ENCODE measurements around the gene KRT3.
"Not testable (repeated sequence)": the region's sequence is repeated elsewhere in the genome, so short reads cannot be mapped to it uniquely, and the experiment has no call there.

Gene KRT3

GRCh38 chr12:52756281-52756960, 39.5 kb downstream of the KRT3 start:
- DNase-seq = no peak

- no peak for DNase-seq
These were observed 40.4 kb downstream of the KRT3 start for GRCh38 chr12:52755533-52755932.

- no peak for DNase-seq
These were observed 41.8 kb downstream of the KRT3 start for GRCh38 chr12:52754135-52754534.

GRCh38 chr12:52753283-52753682, 42.6 kb downstream of the KRT3 start:
- no peak for DNase-seq

- no peak for DNase-seq
These were observed 43.4 kb downstream of the KRT3 start for GRCh38 chr12:52752516-52752915.

- no peak for DNase-seq
These were observed 44.1 kb downstream of the KRT3 start for GRCh38 chr12:52751795-52752194.

- not testable (repeated sequence) for DNase-seq
These were observed 45.4 kb downstream of the KRT3 start for GRCh38 chr12:52750532-52750931.

- DNase-seq = no peak
These were observed 46.1 kb downstream of the KRT3 start for GRCh38 chr12:52749827-52750226.

- no peak for DNase-seq
These were observed 47.3 kb downstream of the KRT3 start for GRCh38 chr12:52748578-52748977.

- no peak for DNase-seq
These were observed 50.4 kb downstream of the KRT3 start for GRCh38 chr12:52745554-52745953.

GRCh38 chr12:52744493-52745156, 51.3 kb downstream of the KRT3 start:
- DNase-seq = no peak

- no peak for DNase-seq
These were observed 53.0 kb downstream of the KRT3 start for GRCh38 chr12:52742822-52743457.

- no peak for DNase-seq
These were observed 53.7 kb downstream of the KRT3 start for GRCh38 chr12:52742196-52742580.

- DNase-seq = peak; percentile 22 to 41
These were observed 54.3 kb downstream of the KRT3 start for GRCh38 chr12:52741375-52742195.

- no peak for DNase-seq
These were observed 55.3 kb downstream of the KRT3 start for GRCh38 chr12:52740584-52740983.

- DNase-seq = no peak
These were observed 56.0 kb downstream of the KRT3 start for GRCh38 chr12:52739963-52740362.

Measured in CD4-positive, alpha-beta T cell treated with Interferon alpha-2 for 1 hour (primary cell).